ENCODE data around the gene GID8.
"Not testable (repeated sequence)": the region's sequence is repeated elsewhere in the genome, so short reads cannot be mapped to it uniquely, and the experiment has no call there.

GID8 gene

GRCh38 chr20:62959101-62959971, 21.4 kb downstream of the GID8 start:
- no peak for DNase-seq (ENCODE audit: insufficient read length, low spot score)
- FAIRE-seq: no peak
- no peak for TF ChIP-seq POLR2A (IDR thresholded peaks at IDR 0.05; ENCODE audit: low read depth, low read length)

GRCh38 chr20:62959998-62960436, 22.1 kb downstream of the GID8 start:
- no peak for TF ChIP-seq POLR2A (IDR thresholded peaks at IDR 0.05; ENCODE audit: low read depth, low read length)
- no peak for FAIRE-seq
- DNase-seq (ENCODE audit: insufficient read length, low spot score): no peak

GRCh38 chr20:62960446-62961309, 22.7 kb downstream of the GID8 start:
- not testable (repeated sequence) for DNase-seq (ENCODE audit: insufficient read length, low spot score)

GRCh38 chr20:62961310-62961783, 23.4 kb downstream of the GID8 start:
- no peak for TF ChIP-seq POLR2A (IDR thresholded peaks at IDR 0.05; ENCODE audit: low read depth, low read length)
- DNase-seq (ENCODE audit: insufficient read length, low spot score) (no peak), FAIRE-seq (no peak)

More at GRCh38 chr20:62960446-62961309, 22.7 kb downstream of the GID8 start:
- FAIRE-seq: not testable (repeated sequence)

- TF ChIP-seq POLR2A (IDR thresholded peaks at IDR 0.05; ENCODE audit: low read depth, low read length): no peak
- FAIRE-seq: no peak
Observed at GRCh38 chr20:62961799-62962198, 23.9 kb downstream of the GID8 start.

GRCh38 chr20:62962221-62962879, 24.4 kb downstream of the GID8 start:
- no peak for FAIRE-seq
- TF ChIP-seq POLR2A (IDR thresholded peaks at IDR 0.05; ENCODE audit: low read depth, low read length): no peak
- no peak for DNase-seq (ENCODE audit: insufficient read length, low spot score)

More at GRCh38 chr20:62961799-62962198, 23.9 kb downstream of the GID8 start:
- DNase-seq (ENCODE audit: insufficient read length, low spot score): no peak

GRCh38 chr20:62962891-62963613, 25.1 kb downstream of the GID8 start:
- DNase-seq (ENCODE audit: insufficient read length, low spot score): no peak
- FAIRE-seq: no peak
- TF ChIP-seq POLR2A (IDR thresholded peaks at IDR 0.05; ENCODE audit: low read depth, low read length): no peak

GRCh38 chr20:62963614-62964397, 25.9 kb downstream of the GID8 start:
- FAIRE-seq: no peak
- TF ChIP-seq POLR2A (IDR thresholded peaks at IDR 0.05; ENCODE audit: low read depth, low read length): no peak
- DNase-seq (ENCODE audit: insufficient read length, low spot score): no peak

- FAIRE-seq: no peak
- TF ChIP-seq POLR2A (IDR thresholded peaks at IDR 0.05; ENCODE audit: low read depth, low read length): no peak
- no peak for DNase-seq (ENCODE audit: insufficient read length, low spot score)
Observed at GRCh38 chr20:62964700-62965099, 26.8 kb downstream of the GID8 start.

- no peak for TF ChIP-seq POLR2A (IDR thresholded peaks at IDR 0.05; ENCODE audit: low read depth, low read length)
- FAIRE-seq (no peak), DNase-seq (ENCODE audit: insufficient read length, low spot score) (no peak)
Observed at GRCh38 chr20:62965363-62965771, 27.4 kb downstream of the GID8 start.

GRCh38 chr20:62966212-62967148, 28.5 kb downstream of the GID8 start:
- TF ChIP-seq POLR2A (IDR thresholded peaks at IDR 0.05; ENCODE audit: low read depth, low read length): no peak
- DNase-seq (ENCODE audit: insufficient read length, low spot score) (no peak), FAIRE-seq (no peak)

All from H54 (cell line).